GM18873 (cell line): ENCODE results near the gene ANKRD52.
"Not testable (repeated sequence)": the region's sequence is repeated elsewhere in the genome, so short reads cannot be mapped to it uniquely, and the experiment has no call there.

Source experiments
- ATAC-seq: cut with Tn5 transposase; IDR thresholded peaks from one replicate; pipeline ENCODE4 v1.9.1; 2021; ENCODE audit warnings: mild to moderate bottlenecking, moderate library complexity, moderate number of reproducible peaks; ENCODE audit not compliant: unreplicated experiment, low FRiP score

ANKRD52 gene

GRCh38 chr12:56219840-56220239 is 38.3 kb downstream of the ANKRD52 start:
- ATAC-seq: no peak

- no peak for ATAC-seq
These were observed 41.7 kb downstream of the ANKRD52 start for GRCh38 chr12:56216461-56216860.

GRCh38 chr12:56213878-56214277 is 44.3 kb downstream of the ANKRD52 start:
- no peak for ATAC-seq

- no peak for ATAC-seq
These were observed 45.8 kb downstream of the ANKRD52 start for GRCh38 chr12:56212361-56212760.

- no peak for ATAC-seq
These were observed 50.2 kb downstream of the ANKRD52 start for GRCh38 chr12:56208006-56208405.

GRCh38 chr12:56206452-56207166 is 51.6 kb downstream of the ANKRD52 start:
- ATAC-seq: no peak

GRCh38 chr12:56205445-56205844 is 52.7 kb downstream of the ANKRD52 start:
- no peak for ATAC-seq

- ATAC-seq: no peak
These were observed 53.9 kb downstream of the ANKRD52 start for GRCh38 chr12:56204275-56204674.

- no peak for ATAC-seq
These were observed 55.3 kb downstream of the ANKRD52 start for GRCh38 chr12:56202838-56203237.

- no peak for ATAC-seq
These were observed 55.8 kb downstream of the ANKRD52 start for GRCh38 chr12:56202366-56202765.

- ATAC-seq: no peak
These were observed 59.3 kb downstream of the ANKRD52 start for GRCh38 chr12:56198836-56199235.

GRCh38 chr12:56197921-56198635 is 60.1 kb downstream of the ANKRD52 start:
- ATAC-seq: no peak

GRCh38 chr12:56196818-56197550 is 61.2 kb downstream of the ANKRD52 start:
- not testable (repeated sequence) for ATAC-seq

- no peak for ATAC-seq
These were observed 65.1 kb downstream of the ANKRD52 start for GRCh38 chr12:56193025-56193578.

- no peak for ATAC-seq
These were observed 65.6 kb downstream of the ANKRD52 start for GRCh38 chr12:56192582-56192981.

GRCh38 chr12:56190695-56191155 is 67.5 kb downstream of the ANKRD52 start:
- no peak for ATAC-seq

- no peak for ATAC-seq
These were observed 68.1 kb downstream of the ANKRD52 start for GRCh38 chr12:56189918-56190694.

- peak; percentile 47 for ATAC-seq
These were observed 68.9 kb downstream of the ANKRD52 start, which contains the start of gene SMARCC2 for GRCh38 chr12:56189099-56189917. Gene SMARCC2 (minus strand): TSS chr12:56189483. CDS start chr12:56189461, 22 bp downstream.

GRCh38 chr12:56188778-56189098 is 69.4 kb downstream of the ANKRD52 start:
- no peak for ATAC-seq
